Spleen (tissue), 7 donors: ENCODE measurements around the gene LRP2.

Experiments
- POLR2A ChIP-seq, 3 donors: fragments of 450-650 bp; IDR thresholded peaks; one replicate each; pipeline ENCODE4 v1.5.1; 2017; ENCODE audit warnings: antibody characterized with exemption in 3 of 3, mild to moderate bottlenecking in 1 of 3
- POLR2AphosphoS5 ChIP-seq, 3 donors: sonication (generic); formaldehyde crosslinking; IDR thresholded peaks; one replicate each; pipeline ENCODE4 v1.5.1; 2017; ENCODE audit warnings: antibody characterized with exemption in 3 of 3
- TF ChIP-seq, protein P1 (sequence below), 11 experiments: fragments of 200-600 bp in 7 of 11; fragments of 450-650 bp in 4 of 11; sonication (generic) in 4 of 11; IDR thresholded peaks in 8 of 11; conservative IDR thresholded peaks in 3 of 11; 1 replicate in 7 of 11; 2 replicates in 4 of 11; pipeline versions ENCODE4 v1.4.0 to v1.8.0; 2016 to 2021; ENCODE audit warnings: antibody characterized with exemption in 11 of 11, inconsistent platforms in 4 of 11, mild to moderate bottlenecking in 1 of 11
- donor health status: DM: no; HTN: no; CAD: no; lungs with moderate emphysema.
- donor health status: DM: no; HTN: no; CAD: no.
- donor health status: DM: no; HTN: no; CAD: no.

DNA sequence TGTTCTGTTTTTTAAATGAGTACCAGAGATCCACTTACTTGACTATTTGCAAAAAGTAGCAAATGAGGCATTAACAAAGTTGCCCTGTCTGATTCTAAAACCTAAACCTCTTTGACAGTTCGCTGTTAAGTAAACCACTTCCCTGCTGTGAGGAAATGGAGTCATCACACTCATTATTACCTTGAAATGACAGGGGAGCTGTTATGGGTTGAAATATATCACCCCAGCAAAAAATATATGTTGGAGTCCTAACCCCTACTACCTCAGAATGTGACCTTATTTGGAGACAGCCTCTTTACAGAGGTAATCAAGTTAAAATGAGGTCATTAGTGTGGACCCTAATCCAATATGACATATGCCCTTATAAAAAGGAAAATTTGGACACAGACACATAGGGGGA lies 256.9 kb downstream of the LRP2 start:
- no peak for TF ChIP-seq POLR2A (IDR thresholded peaks at IDR 0.05)
- TF ChIP-seq, protein P1, sequence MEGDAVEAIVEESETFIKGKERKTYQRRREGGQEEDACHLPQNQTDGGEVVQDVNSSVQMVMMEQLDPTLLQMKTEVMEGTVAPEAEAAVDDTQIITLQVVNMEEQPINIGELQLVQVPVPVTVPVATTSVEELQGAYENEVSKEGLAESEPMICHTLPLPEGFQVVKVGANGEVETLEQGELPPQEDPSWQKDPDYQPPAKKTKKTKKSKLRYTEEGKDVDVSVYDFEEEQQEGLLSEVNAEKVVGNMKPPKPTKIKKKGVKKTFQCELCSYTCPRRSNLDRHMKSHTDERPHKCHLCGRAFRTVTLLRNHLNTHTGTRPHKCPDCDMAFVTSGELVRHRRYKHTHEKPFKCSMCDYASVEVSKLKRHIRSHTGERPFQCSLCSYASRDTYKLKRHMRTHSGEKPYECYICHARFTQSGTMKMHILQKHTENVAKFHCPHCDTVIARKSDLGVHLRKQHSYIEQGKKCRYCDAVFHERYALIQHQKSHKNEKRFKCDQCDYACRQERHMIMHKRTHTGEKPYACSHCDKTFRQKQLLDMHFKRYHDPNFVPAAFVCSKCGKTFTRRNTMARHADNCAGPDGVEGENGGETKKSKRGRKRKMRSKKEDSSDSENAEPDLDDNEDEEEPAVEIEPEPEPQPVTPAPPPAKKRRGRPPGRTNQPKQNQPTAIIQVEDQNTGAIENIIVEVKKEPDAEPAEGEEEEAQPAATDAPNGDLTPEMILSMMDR (IDR thresholded peaks at IDR 0.05 in 8 of 11, conservative IDR thresholded peaks at IDR 0.05 in 3 of 11): no peak
- no peak for TF ChIP-seq POLR2AphosphoS5 (IDR thresholded peaks at IDR 0.05)
